Endothelial cell of hepatic sinusoid (primary cell): ENCODE results near the gene ZNF536.

Source experiments
- in situ Hi-C: cut with HindIII; loops from 2 replicates; pipeline ENCODE4 v1.10.0; 2017; ENCODE audit warnings: low sequenced_read_pairs

Gene ZNF536

DNA sequence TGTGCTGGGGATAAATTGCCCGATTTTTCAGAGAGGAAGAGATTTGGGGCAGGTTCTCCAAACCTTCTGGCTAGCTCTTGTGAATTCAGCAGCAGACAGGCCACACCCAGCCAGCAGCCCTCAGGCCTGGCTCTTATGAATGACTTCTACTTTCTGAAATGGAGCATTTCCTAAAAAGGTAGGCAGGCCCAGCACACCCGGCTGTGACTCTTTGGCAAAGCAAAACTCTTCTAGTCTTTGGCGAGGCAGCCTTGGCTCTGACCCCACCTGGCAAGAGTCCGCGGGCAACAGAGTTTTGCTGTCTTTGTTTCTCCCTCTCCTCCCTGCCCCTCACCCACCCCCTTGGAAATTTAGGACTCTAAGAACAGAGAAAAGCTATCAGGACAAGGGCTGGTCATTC, 221.2 kb downstream of the ZNF536 start:
- in situ Hi-C loops, result no loop called here

- in situ Hi-C loops, result no loop called here
Measured at GRCh38 chr19:30593975-30594745, 222.0 kb downstream of the ZNF536 start.

- in situ Hi-C loops, result no loop called here
Measured at GRCh38 chr19:30596268-30596667, 224.1 kb downstream of the ZNF536 start.

GRCh38 chr19:30596813-30597399, 224.7 kb downstream of the ZNF536 start:
- in situ Hi-C loops, result no loop called here

DNA sequence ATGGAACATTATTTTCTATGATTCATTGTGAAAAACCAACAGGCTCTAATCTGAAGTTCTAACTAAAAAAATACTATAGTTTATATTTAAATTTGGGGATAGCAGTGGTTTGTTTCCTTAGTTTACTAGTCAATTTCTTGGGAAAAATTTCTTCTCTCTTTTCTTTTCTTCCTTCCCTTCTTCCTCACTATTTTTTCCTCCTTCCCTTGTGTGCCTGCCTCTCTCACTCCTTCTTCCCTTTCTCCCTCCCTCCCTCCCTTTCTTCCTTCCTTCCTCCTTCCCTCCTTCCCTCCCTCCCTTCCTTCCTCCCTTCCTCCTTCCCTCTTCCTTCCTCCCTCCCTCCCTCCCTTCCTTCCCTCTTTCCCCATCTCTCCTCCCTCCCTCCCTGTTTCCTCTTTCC, 226.5 kb downstream of the ZNF536 start:
- in situ Hi-C loops, result no loop called here

- in situ Hi-C loops, result no loop called here
Measured at GRCh38 chr19:30602661-30603350, 230.6 kb downstream of the ZNF536 start.

DNA sequence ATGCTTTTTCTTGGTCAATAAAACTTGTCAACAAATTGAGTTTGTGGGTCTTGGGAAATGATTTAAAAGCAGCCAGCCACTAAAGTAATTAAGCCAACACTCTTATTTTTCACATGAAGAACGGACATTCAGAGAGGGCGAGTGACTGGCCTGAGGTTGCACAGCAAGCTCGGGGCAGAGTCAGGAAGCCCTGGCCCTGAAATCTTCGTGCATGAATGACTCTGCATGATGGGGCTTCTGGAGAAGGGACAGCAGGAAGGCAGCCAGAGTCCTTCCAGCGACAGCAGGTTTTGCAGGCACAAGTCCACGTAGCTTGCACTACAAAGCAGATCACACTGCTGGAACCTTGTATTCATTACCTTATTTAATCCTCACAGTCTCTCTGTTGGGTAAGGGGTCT, 232.5 kb downstream of the ZNF536 start:
- in situ Hi-C loops, result no loop called here

GRCh38 chr19:30605333-30605732, 233.1 kb downstream of the ZNF536 start:
- in situ Hi-C loops, result no loop called here

DNA sequence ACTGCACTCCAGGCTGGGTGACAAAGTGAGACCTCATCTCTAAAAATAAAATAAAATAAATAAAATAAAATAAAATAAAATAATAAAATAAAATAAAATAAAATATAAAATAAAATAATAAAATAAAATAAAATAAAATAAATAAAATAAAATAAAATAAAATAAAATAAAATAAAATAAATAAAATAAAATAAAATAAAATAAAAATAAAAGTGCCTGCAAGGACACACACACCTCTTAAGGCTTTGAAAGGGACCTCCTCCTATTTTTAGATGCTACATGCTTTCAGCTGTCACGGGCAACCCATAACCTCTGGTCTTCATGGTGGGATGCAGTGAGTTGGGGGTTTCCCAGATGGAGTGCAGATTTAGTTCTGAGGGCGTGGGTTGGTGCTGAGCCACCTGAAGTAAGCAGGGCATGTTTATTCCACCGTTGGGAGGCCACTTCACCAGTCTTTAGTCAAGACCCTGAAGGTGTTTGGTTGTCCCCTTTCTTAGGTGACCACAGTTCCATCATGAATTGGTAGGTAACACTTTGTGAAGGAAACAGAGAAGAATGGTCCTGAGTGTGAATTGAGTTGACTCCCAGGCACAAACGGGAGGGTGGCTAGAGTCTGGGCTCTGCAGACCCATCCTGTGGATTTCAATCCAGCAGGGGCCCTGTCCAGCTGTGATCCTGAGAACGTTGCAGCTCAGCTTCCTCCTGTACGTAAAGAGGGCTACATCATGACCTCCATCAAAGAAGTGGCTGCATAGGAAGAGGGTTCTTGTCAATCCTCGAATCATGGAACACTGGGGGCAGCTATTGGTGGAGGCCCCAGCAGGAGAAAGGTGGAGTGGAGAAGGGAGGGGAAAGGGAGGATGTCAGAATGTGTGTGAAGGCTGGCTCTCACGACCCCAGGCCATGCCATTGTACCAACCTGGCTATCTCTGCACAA, 234.2 kb downstream of the ZNF536 start:
- in situ Hi-C loops, result no loop called here
